SK-N-MC (cell line): Measurements from ENCODE around the gene TIAM1.

Experiments used
- DNase-seq: peaks from one replicate; pipeline ENCODE4 v3.0.0-alpha.2; 2011; ENCODE audit warnings: low read depth, low spot score
- H3K27ac ChIP-seq: fragments of 200-600 bp; sonication (generic); 2 replicates; pipeline ENCODE4 v1.5.1; 2016; ENCODE audit warnings: mixed run types
- H3K36me3 ChIP-seq: fragments of 200-600 bp; sonication (generic); 2 replicates; pipeline ENCODE4 v1.6.1; 2017; ENCODE audit warnings: antibody characterized with exemption, low read length, mixed read lengths; ENCODE audit not compliant: insufficient read depth
- H3K4me3 ChIP-seq: fragments of 200-600 bp; sonication (generic); 2 replicates; pipeline ENCODE4 v1.5.1; 2016
- H3K9ac ChIP-seq: fragments of 200-600 bp; sonication (generic); 2 replicates; pipeline ENCODE4 v1.8.0; 2017; ENCODE audit warnings: mixed run types, mixed read lengths; ENCODE audit not compliant: insufficient read length
- H3K9me3 ChIP-seq: fragments of 200-600 bp; sonication (generic); 2 replicates; pipeline ENCODE4 v1.6.1; 2017; ENCODE audit warnings: low read depth, mild to moderate bottlenecking, antibody characterized with exemption, low read length, moderate library complexity, mixed read lengths
- EZH2 ChIP-seq: fragments of 200-600 bp; sonication (generic); IDR thresholded peaks from one replicate; pipeline ENCODE4 v1.6.1; 2017; ENCODE audit warnings: antibody characterized with exemption
- FOXP2 ChIP-seq: optimal IDR thresholded peaks from 2 replicates; pipeline ENCODE3; 2011; ENCODE audit warnings: mild to moderate bottlenecking, moderate library complexity; ENCODE audit not compliant: insufficient read depth; ENCODE audit errors: extremely low read length, control extremely low read depth
- POLR2AphosphoS5 ChIP-seq: IDR thresholded peaks from 2 replicates; pipeline ENCODE4 v1.6.1; 2012; ENCODE audit warnings: mild to moderate bottlenecking, low read depth, low read length, borderline replicate concordance

The TIAM1 gene

GRCh38 chr21:31289702-31290101 is 54.4 kb downstream of the TIAM1 start:
- no peaks in the 10 kb centered on the region for H3K9me3 ChIP-seq
- H3K9ac ChIP-seq: no peak overlapping the region
- no peak for DNase-seq
- no peak for TF ChIP-seq EZH2
- no peak for TF ChIP-seq POLR2AphosphoS5
- TF ChIP-seq FOXP2: no peak
- no peaks in the 10 kb centered on the region for H3K36me3 ChIP-seq
- H3K27ac ChIP-seq: no peak overlapping the region
- H3K4me3 ChIP-seq: no peak overlapping the region

GRCh38 chr21:31288191-31288590 is 55.9 kb downstream of the TIAM1 start:
- Histone ChIP-seq H3K9me3 (no peaks in the 10 kb centered on the region), H3K4me3 (no peak overlapping the region), H3K27ac (no peak overlapping the region), H3K36me3 (no peaks in the 10 kb centered on the region), H3K9ac (no peak overlapping the region)
- DNase-seq: no peak
- TF ChIP-seq POLR2AphosphoS5: no peak
- no peak for TF ChIP-seq EZH2

DNA sequence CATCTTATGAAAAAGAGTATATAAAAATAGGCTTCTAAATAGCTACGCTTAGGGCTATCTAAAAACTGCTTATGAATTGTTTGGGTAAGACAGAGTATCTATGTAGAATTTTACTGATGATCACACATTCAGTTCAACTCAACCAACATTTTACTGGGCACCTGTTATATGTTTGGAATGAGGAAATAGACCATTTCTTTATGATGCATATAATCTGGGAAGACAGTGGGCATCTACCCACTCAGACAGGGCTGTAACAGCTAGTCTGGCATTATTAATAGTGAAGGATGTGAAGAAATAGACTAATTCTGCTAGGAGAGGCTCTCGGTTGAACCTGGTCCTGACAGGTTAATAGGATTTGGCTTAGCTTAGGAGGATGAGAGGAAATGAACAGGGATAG is 56.9 kb downstream of the TIAM1 start:
- TF ChIP-seq EZH2: no peak
- TF ChIP-seq FOXP2: no peak
- no peak for TF ChIP-seq POLR2AphosphoS5
- Histone ChIP-seq H3K9me3 (no peaks in the 10 kb centered on the region), H3K9ac (no peak overlapping the region), H3K4me3 (no peak overlapping the region), H3K36me3 (no peaks in the 10 kb centered on the region), H3K27ac (no peak overlapping the region)
- no peak for DNase-seq

- Histone ChIP-seq H3K4me3 (no peak overlapping the region), H3K27ac (no peak overlapping the region), H3K9me3 (no peaks in the 10 kb centered on the region), H3K9ac (no peak overlapping the region), H3K36me3 (no peaks in the 10 kb centered on the region)
- no peak for TF ChIP-seq POLR2AphosphoS5
- no peak for TF ChIP-seq EZH2
- DNase-seq: no peak
These were observed 57.4 kb downstream of the TIAM1 start for GRCh38 chr21:31286621-31287020.

- Histone ChIP-seq H3K36me3 (no peaks in the 10 kb centered on the region), H3K9ac (no peak overlapping the region), H3K9me3 (no peaks in the 10 kb centered on the region), H3K4me3 (no peak overlapping the region), H3K27ac (no peak overlapping the region)
- DNase-seq: no peak
- no peak for TF ChIP-seq POLR2AphosphoS5
- no peak for TF ChIP-seq FOXP2
- TF ChIP-seq EZH2: no peak
These were observed 59.2 kb downstream of the TIAM1 start for GRCh38 chr21:31284797-31285397.

GRCh38 chr21:31283025-31283424 is 61.0 kb downstream of the TIAM1 start:
- no peak overlapping the region for H3K9ac ChIP-seq
- TF ChIP-seq POLR2AphosphoS5 (no peak), EZH2 (no peak), FOXP2 (no peak)

GRCh38 chr21:31282095-31282709 is 61.9 kb downstream of the TIAM1 start:
- Histone ChIP-seq H3K9me3 (no peaks in the 10 kb centered on the region), H3K36me3 (no peaks in the 10 kb centered on the region), H3K9ac (no peak overlapping the region), H3K4me3 (no peak overlapping the region), H3K27ac (no peak overlapping the region)
- TF ChIP-seq POLR2AphosphoS5 (no peak), FOXP2 (no peak), EZH2 (no peak)
- DNase-seq: no peak

More at GRCh38 chr21:31283025-31283424, 61.0 kb downstream of the TIAM1 start:
- Histone ChIP-seq H3K4me3 (no peak overlapping the region), H3K27ac (no peak overlapping the region), H3K36me3 (no peaks in the 10 kb centered on the region), H3K9me3 (no peaks in the 10 kb centered on the region)
- DNase-seq: no peak

DNA sequence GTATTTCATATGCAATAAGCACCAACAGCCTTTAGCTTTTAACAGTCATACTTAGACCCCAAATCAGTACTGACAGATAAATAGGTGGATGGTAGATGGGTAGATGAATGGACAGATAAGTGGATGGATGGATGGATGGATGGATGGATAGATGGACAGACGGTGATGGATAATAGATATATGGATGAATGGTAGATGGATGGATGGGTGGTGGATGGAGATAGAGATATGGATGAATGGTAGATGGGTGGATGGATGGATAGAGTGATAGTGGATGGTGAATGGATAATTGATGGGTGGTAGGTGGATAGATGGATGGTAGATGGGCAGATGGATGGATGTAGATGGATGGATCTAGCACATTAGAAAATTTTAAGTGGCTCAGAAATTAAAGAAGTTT is 62.5 kb downstream of the TIAM1 start:
- Histone ChIP-seq H3K27ac (no peak overlapping the region), H3K9me3 (no peaks in the 10 kb centered on the region), H3K36me3 (no peaks in the 10 kb centered on the region), H3K4me3 (no peak overlapping the region), H3K9ac (no peak overlapping the region)
- no peak for DNase-seq
- TF ChIP-seq POLR2AphosphoS5 (no peak), EZH2 (no peak), FOXP2 (no peak)

DNA sequence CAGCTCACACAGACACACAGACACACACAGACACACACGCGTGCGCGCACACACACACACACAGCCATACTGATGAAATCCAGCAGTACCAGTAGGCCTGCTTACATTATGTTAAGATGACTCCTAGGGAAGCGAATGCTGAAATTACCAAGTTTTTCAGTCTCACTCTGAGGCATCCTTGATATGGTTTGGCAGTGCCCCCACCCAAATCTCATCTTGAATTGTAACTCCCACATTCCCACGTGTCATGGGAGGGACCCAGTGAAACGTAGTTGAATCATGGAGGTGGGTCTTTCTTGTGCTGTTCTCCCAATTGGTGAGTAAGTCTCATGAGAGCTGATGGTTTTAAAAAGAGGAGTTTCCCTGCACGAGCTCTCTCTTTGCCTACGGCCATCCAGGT is 64.1 kb downstream of the TIAM1 start:
- Histone ChIP-seq H3K9ac (no peak overlapping the region), H3K4me3 (no peak overlapping the region), H3K27ac (no peak overlapping the region), H3K9me3 (no peaks in the 10 kb centered on the region), H3K36me3 (no peaks in the 10 kb centered on the region)
- TF ChIP-seq EZH2: no peak
- no peak for TF ChIP-seq POLR2AphosphoS5
- no peak for TF ChIP-seq FOXP2
- no peak for DNase-seq
